HG02571 (cell line): ENCODE measurements around the gene RPRD2.

Experiments
- ATAC-seq: cut with Tn5 transposase; IDR thresholded peaks from one replicate; pipeline ENCODE4 v1.9.1; 2021; ENCODE audit warnings: mild to moderate bottlenecking, moderate library complexity; ENCODE audit not compliant: unreplicated experiment

Gene RPRD2

GRCh38 chr1:150512846-150513245, 148.9 kb downstream of the RPRD2 start:
- ATAC-seq, result no peak

- no peak for ATAC-seq
Observed at GRCh38 chr1:150513351-150513791, 149.4 kb downstream of the RPRD2 start.

- no peak for ATAC-seq
Observed at GRCh38 chr1:150514260-150514659, 150.3 kb downstream of the RPRD2 start.

- peak; percentile 9 for ATAC-seq
Observed at GRCh38 chr1:150514913-150515327, 151.0 kb downstream of the RPRD2 start.

- ATAC-seq, result peak; percentile 96
Observed at GRCh38 chr1:150515328-150516049, 151.5 kb downstream of the RPRD2 start, which contains the start of gene FALEC. FALEC (plus strand) TSS chr1:150515752.

- no peak for ATAC-seq
Observed at GRCh38 chr1:150516050-150516591, 152.2 kb downstream of the RPRD2 start.

- ATAC-seq, result no peak
Observed at GRCh38 chr1:150516616-150517015, 152.7 kb downstream of the RPRD2 start.

- no peak for ATAC-seq
Observed at GRCh38 chr1:150521196-150521968, 157.4 kb downstream of the RPRD2 start.

- ATAC-seq, result no peak
Observed at GRCh38 chr1:150525348-150525747, 161.4 kb downstream of the RPRD2 start.
